GM18505 (cell line): ENCODE results near the gene EXOC6B.

Experiments used
- ATAC-seq: cut with Tn5 transposase; IDR thresholded peaks from one replicate; pipeline ENCODE4 v1.9.1; 2021; ENCODE audit not compliant: unreplicated experiment
- POLR2A ChIP-seq: IDR thresholded peaks from 4 replicates; pipeline ENCODE4 v1.6.1; 2011; ENCODE audit warnings: borderline replicate concordance; ENCODE audit not compliant: insufficient read depth, insufficient read length; ENCODE audit errors: extremely low read depth

Gene EXOC6B

GRCh38 chr2:72694715-72695496, 130.9 kb downstream of the EXOC6B start:
- TF ChIP-seq POLR2A: no peak
- no peak for ATAC-seq

- no peak for ATAC-seq
- no peak for TF ChIP-seq POLR2A
Measured at GRCh38 chr2:72689579-72690195, 136.1 kb downstream of the EXOC6B start.

GRCh38 chr2:72685638-72686213, 140.1 kb downstream of the EXOC6B start:
- no peak for TF ChIP-seq POLR2A
- ATAC-seq: no peak

- no peak for ATAC-seq
- TF ChIP-seq POLR2A: no peak
Measured at GRCh38 chr2:72682061-72682460, 143.8 kb downstream of the EXOC6B start.

- TF ChIP-seq POLR2A: no peak
- no peak for ATAC-seq
Measured at GRCh38 chr2:72681016-72681995, 144.5 kb downstream of the EXOC6B start.

GRCh38 chr2:72678024-72678423, 147.8 kb downstream of the EXOC6B start:
- TF ChIP-seq POLR2A: no peak
- ATAC-seq: no peak

GRCh38 chr2:72676341-72677025, 149.3 kb downstream of the EXOC6B start:
- ATAC-seq: no peak
- TF ChIP-seq POLR2A: no peak

- TF ChIP-seq POLR2A: no peak
- ATAC-seq: no peak
Measured at GRCh38 chr2:72674982-72675915, 150.6 kb downstream of the EXOC6B start.

- no peak for ATAC-seq
- TF ChIP-seq POLR2A: no peak
Measured at GRCh38 chr2:72673279-72673678, 152.6 kb downstream of the EXOC6B start.

GRCh38 chr2:72669121-72669520, 156.7 kb downstream of the EXOC6B start:
- TF ChIP-seq POLR2A: no peak
- ATAC-seq: no peak

GRCh38 chr2:72668647-72669046, 157.2 kb downstream of the EXOC6B start:
- no peak for TF ChIP-seq POLR2A

More at GRCh38 chr2:72668647-72669046, 157.2 kb downstream of the EXOC6B start:
- no peak for ATAC-seq
